Panc1 (cell line): Measurements from ENCODE around the gene TPST2. TPM values are rescaled to one million over a fixed set of nuclear protein-coding genes. Genes with fewer than 3 reads are reported as not detected.

Experiments
- ATAC-seq: fragments of 200-7000 bp; cut with Tn5 transposase; 2 replicates; pipeline ENCODE4 v1.9.1; 2020; ENCODE audit warnings: mild to moderate bottlenecking, moderate library complexity
- BruUV-seq: library from RNA; stranded (reverse); fragments of 400-500 nt; replicated peaks from 2 replicates; lab custom pipeline; 2021; lab: Mats Ljungman, UMichigan
- CTCF ChIA-PET: fragments of 300-600 bp; sonication (Branson Sonifier 250); formaldehyde crosslinking; loops from one replicate; lab custom pipeline; 2022; ENCODE audit warnings: antibody characterized with exemption; lab: Charles Lee
- POLR2A ChIA-PET: fragments of 300-600 bp; sonication (Branson Sonifier 250); formaldehyde crosslinking; loops from one replicate; lab custom pipeline; 2022; ENCODE audit warnings: antibody characterized with exemption; lab: Charles Lee
- DNase-seq: peaks from one replicate; pipeline ENCODE4 v3.0.0-alpha.2; 2010; ENCODE audit warnings: low read depth, low spot score
- H3K27ac ChIP-seq: 2 replicates; pipeline ENCODE4 v1.5.1; 2011; ENCODE audit warnings: mild to moderate bottlenecking, low read length, inconsistent platforms
- H3K27me3 ChIP-seq: fragments of 200-500 bp; sonication (Bioruptor generic); 2 replicates; pipeline ENCODE4 v1.6.0; 2014; ENCODE audit warnings: low read length, inconsistent platforms; ENCODE audit not compliant: control insufficient read depth, insufficient read depth
- H3K36me3 ChIP-seq: fragments of 200-500 bp; sonication (Bioruptor generic); 2 replicates; pipeline ENCODE4 v1.5.1; 2014; ENCODE audit warnings: inconsistent platforms, mild to moderate bottlenecking, low read length, moderate library complexity; ENCODE audit not compliant: control insufficient read depth, insufficient read depth
- H3K4me1 ChIP-seq: 2 replicates; pipeline ENCODE4 v1.5.1; 2011; ENCODE audit warnings: inconsistent platforms, mild to moderate bottlenecking, low read length, moderate library complexity; ENCODE audit not compliant: control insufficient read depth, insufficient read depth
- H3K4me3 ChIP-seq, 2 experiments: 2 replicates each; pipeline ENCODE4 v1.5.1; 2011 to 2012; ENCODE audit warnings: low read depth in 2 of 2, low read length in 2 of 2, mild to moderate bottlenecking in 2 of 2, inconsistent platforms in 1 of 2, moderate library complexity in 1 of 2
- H3K9me3 ChIP-seq: fragments of 200-500 bp; sonication (Bioruptor generic); 2 replicates; pipeline ENCODE4 v1.5.1; 2014; ENCODE audit warnings: low read depth, mild to moderate bottlenecking, inconsistent platforms, low read length, moderate library complexity; ENCODE audit not compliant: control insufficient read depth, insufficient read depth
- CTCF ChIP-seq: fragments of 450-650 bp; IDR thresholded peaks from 2 replicates; pipeline ENCODE4 v1.5.1; 2017; ENCODE audit warnings: mild to moderate bottlenecking
- POLR2AphosphoS5 ChIP-seq: IDR thresholded peaks from 2 replicates; pipeline ENCODE4 v1.6.1; 2012; ENCODE audit warnings: mild to moderate bottlenecking, low read depth, low read length, moderate library complexity
- REST ChIP-seq, 2 experiments: IDR thresholded peaks; 2 replicates each; pipeline ENCODE4 v1.6.1; 2011 to 2012; ENCODE audit warnings: low read depth in 2 of 2, control low read depth in 1 of 2, low read length in 1 of 2, mild to moderate bottlenecking in 1 of 2, moderate library complexity in 1 of 2; ENCODE audit not compliant: insufficient read depth in 1 of 2
- SIN3A ChIP-seq: IDR thresholded peaks from 2 replicates; pipeline ENCODE4 v1.6.1; 2012; ENCODE audit warnings: low read depth, mild to moderate bottlenecking, low read length, moderate library complexity, borderline replicate concordance; ENCODE audit not compliant: insufficient read depth
- TCF7L2 ChIP-seq: IDR thresholded peaks from 2 replicates; pipeline ENCODE4 v1.6.1; 2011; ENCODE audit warnings: mild to moderate bottlenecking, low read depth, low read length, inconsistent platforms
- in situ Hi-C: cut with HindIII; loops from 2 replicates; pipeline ENCODE4 v1.10.0; 2016; ENCODE audit warnings: low sequenced_read_pairs, low pct_unique_long_range_greater_than_20kb
- intact Hi-C: fragments of 100-400 bp; cut with micrococcal nuclease; formaldehyde crosslinking; loops from one replicate; pipeline ENCODE4 v1.10.0; 2022; ENCODE audit not compliant: unreplicated experiment
- total RNA-seq: library from RNA; stranded (reverse); gene quantifications from one replicate; pipeline ENCODE4 v1.2.1, GENCODE V29; 2021; ENCODE audit not compliant: unreplicated experiment

TPST2 gene
- total RNA-seq, 1 experiment from 2014 or later = 7.1 TPM

- no TSS peak for BruUV-seq
- POLR2A ChIA-PET = no interaction called here
- DNase-seq (no peak), ATAC-seq (peak; percentile 74)
- no peaks in the 10 kb centered on the region for H3K9me3 ChIP-seq
- in situ Hi-C loops (no loop called here), intact Hi-C loops (no loop called here)
- CTCF ChIA-PET = no interaction called here
- no peaks in the 10 kb centered on the region; the same call in 1 of the 2 replicates for H3K36me3 ChIP-seq
- peak overlapping the region; percentile 44; the same call in 1 of the 2 replicates for H3K27ac ChIP-seq
- H3K4me3 ChIP-seq = peak overlapping the region; percentile 64 to 70
- no peaks in the 10 kb centered on the region for H3K27me3 ChIP-seq
- H3K4me1 ChIP-seq = no peaks in the 10 kb centered on the region; the same call in 1 of the 2 replicates
- TF ChIP-seq REST (IDR thresholded peaks at IDR 0.05; ENCODE audit: insufficient read depth in 1 of 2, low read depth in 2 of 2, low read length in 1 of 2) = no peak
- no peak for TF ChIP-seq SIN3A
- TF ChIP-seq CTCF = no peak
- no peak for TF ChIP-seq TCF7L2
- TF ChIP-seq POLR2AphosphoS5 = no peak
Measured at GRCh38 chr22:26589367-26589844, 526 bp downstream of the TPST2 start.

GRCh38 chr22:26588729-26589366, 1.1 kb downstream of the TPST2 start:
- ChIA-PET CTCF (no interaction called here), POLR2A (no interaction called here)
- BruUV-seq = no TSS peak
- no peaks in the 10 kb centered on the region; the same call in 1 of the 2 replicates for H3K4me1 ChIP-seq
- no peaks in the 10 kb centered on the region for H3K27me3 ChIP-seq
- H3K27ac ChIP-seq = peak overlapping the region; percentile 44; the same call in 1 of the 2 replicates
- H3K36me3 ChIP-seq = no peaks in the 10 kb centered on the region; the same call in 1 of the 2 replicates
- ATAC-seq (no peak), DNase-seq (no peak)
- H3K4me3 ChIP-seq = peak overlapping the region; percentile 64 to 70
- in situ Hi-C loops = no loop called here
- H3K9me3 ChIP-seq = no peaks in the 10 kb centered on the region
- TF ChIP-seq REST (IDR thresholded peaks at IDR 0.05; ENCODE audit: insufficient read depth in 1 of 2, low read depth in 2 of 2, low read length in 1 of 2) (no peak), SIN3A (no peak), POLR2AphosphoS5 (no peak), CTCF (no peak), TCF7L2 (no peak)
- intact Hi-C loops = no loop called here
